ENCODE results near the gene PXMP4. TPM values are rescaled to one million over a fixed set of nuclear protein-coding genes. Genes with fewer than 3 reads are reported as not detected.

The PXMP4 gene
- total RNA-seq, 1 donor from 2014 or later: 13.5 TPM

DNA sequence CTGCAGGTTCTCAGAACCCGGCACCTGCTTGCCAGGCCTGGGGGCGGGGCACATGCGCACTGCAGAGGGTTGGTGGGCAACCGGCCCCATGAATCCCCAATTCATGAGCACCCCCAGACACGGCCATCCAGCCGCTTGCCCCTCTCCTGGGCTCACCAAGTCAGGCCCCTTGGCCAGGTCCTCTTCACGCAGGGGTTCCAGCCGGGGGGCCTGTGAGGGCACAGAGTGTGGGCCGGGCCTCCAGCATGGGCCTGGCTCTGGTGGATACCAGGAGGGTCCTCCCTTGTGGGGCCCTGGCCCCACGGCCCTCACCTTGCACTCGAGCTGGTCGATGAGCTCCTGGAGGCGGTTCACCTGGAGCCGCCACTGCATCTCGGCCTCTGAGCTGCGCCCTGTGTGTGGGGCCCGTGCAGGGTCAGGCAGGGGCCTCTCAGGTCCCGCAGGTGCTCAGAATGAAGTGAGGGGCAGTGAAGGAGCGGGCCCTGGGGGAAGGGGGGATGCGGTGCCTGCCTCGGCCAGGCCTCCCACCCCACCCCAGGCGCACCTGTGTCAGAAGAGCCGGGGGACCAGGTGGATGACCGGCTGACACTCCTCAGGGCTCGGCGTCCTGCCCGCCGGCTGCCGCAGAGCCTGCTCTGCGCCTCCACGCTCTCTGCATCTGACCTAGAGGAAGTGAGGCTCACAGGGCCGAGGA, 60.6 kb downstream of the PXMP4 start:
- TF ChIP-seq, protein P1, sequence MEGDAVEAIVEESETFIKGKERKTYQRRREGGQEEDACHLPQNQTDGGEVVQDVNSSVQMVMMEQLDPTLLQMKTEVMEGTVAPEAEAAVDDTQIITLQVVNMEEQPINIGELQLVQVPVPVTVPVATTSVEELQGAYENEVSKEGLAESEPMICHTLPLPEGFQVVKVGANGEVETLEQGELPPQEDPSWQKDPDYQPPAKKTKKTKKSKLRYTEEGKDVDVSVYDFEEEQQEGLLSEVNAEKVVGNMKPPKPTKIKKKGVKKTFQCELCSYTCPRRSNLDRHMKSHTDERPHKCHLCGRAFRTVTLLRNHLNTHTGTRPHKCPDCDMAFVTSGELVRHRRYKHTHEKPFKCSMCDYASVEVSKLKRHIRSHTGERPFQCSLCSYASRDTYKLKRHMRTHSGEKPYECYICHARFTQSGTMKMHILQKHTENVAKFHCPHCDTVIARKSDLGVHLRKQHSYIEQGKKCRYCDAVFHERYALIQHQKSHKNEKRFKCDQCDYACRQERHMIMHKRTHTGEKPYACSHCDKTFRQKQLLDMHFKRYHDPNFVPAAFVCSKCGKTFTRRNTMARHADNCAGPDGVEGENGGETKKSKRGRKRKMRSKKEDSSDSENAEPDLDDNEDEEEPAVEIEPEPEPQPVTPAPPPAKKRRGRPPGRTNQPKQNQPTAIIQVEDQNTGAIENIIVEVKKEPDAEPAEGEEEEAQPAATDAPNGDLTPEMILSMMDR (IDR thresholded peaks at IDR 0.05; ENCODE audit: borderline replicate concordance): no peak
- H3K9me3 ChIP-seq (replicated peaks): no peaks in the 10 kb centered on the region
- H3K27me3 ChIP-seq (ENCODE audit: low read depth): no peaks in the 10 kb centered on the region
- peaks cover 23% of the 10 kb centered on the region for H3K4me1 ChIP-seq
- no peak overlapping the region for H3K4me3 ChIP-seq
- H3K27ac ChIP-seq (replicated peaks): no peak overlapping the region
- peaks cover 41% of the 10 kb centered on the region for H3K36me3 ChIP-seq
- intact Hi-C loops (cut with micrococcal nuclease): no loop called here
- DNase-seq: peak; percentile 11

DNA sequence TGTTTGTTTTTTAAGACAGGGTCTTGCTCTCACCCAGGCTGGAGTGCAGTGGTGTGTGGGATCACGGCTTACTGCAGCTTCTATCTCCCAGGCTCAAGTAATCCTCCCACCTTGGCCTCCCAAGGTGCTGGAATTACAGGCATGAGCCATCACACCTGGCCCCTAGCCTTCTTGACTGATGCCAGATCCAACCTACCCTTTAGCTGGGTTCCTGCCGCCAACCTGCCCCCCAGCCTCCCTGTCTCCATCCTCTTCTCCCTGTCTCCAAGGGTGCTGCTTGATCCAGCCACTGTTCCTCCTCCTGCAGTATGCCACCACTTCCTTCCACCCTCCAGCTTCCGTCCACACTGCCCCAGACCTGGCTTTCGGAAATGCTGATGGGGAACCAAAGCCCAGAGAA, 61.2 kb downstream of the PXMP4 start:
- Histone ChIP-seq H3K27ac (replicated peaks) (no peak overlapping the region), H3K9me3 (replicated peaks) (no peaks in the 10 kb centered on the region), H3K27me3 (ENCODE audit: low read depth) (no peaks in the 10 kb centered on the region), H3K36me3 (peaks cover 41% of the 10 kb centered on the region), H3K4me1 (peaks cover 22% of the 10 kb centered on the region), H3K4me3 (no peak overlapping the region)
- no peak for DNase-seq
- intact Hi-C loops (cut with micrococcal nuclease): no loop called here
- TF ChIP-seq, protein P1 (IDR thresholded peaks at IDR 0.05; ENCODE audit: borderline replicate concordance): no peak

- peak; percentile 11 for DNase-seq
- H3K36me3 ChIP-seq: peaks cover 41% of the 10 kb centered on the region
- TF ChIP-seq, protein P1 (IDR thresholded peaks at IDR 0.05; ENCODE audit: borderline replicate concordance): no peak
- H3K4me1 ChIP-seq: peaks cover 22% of the 10 kb centered on the region
- H3K27me3 ChIP-seq (ENCODE audit: low read depth): no peaks in the 10 kb centered on the region
- H3K4me3 ChIP-seq: no peak overlapping the region
- H3K9me3 ChIP-seq (replicated peaks): no peaks in the 10 kb centered on the region
- no peak overlapping the region for H3K27ac ChIP-seq (replicated peaks)
- intact Hi-C loops (cut with micrococcal nuclease): no loop called here
These were observed 61.6 kb downstream of the PXMP4 start for GRCh38 chr20:33658510-33658909.

- H3K27me3 ChIP-seq (ENCODE audit: low read depth): no peaks in the 10 kb centered on the region
- no peak overlapping the region for H3K4me3 ChIP-seq
- H3K36me3 ChIP-seq: peaks cover 41% of the 10 kb centered on the region
- peaks cover 22% of the 10 kb centered on the region for H3K4me1 ChIP-seq
- peak; percentile 9 for DNase-seq
- intact Hi-C loops (cut with micrococcal nuclease): no loop called here
- H3K9me3 ChIP-seq (replicated peaks): no peaks in the 10 kb centered on the region
- TF ChIP-seq, protein P1 (IDR thresholded peaks at IDR 0.05; ENCODE audit: borderline replicate concordance): no peak
- no peak overlapping the region for H3K27ac ChIP-seq (replicated peaks)
These were observed 62.4 kb downstream of the PXMP4 start for GRCh38 chr20:33657704-33658095.

- TF ChIP-seq, protein P1 (IDR thresholded peaks at IDR 0.05; ENCODE audit: borderline replicate concordance): no peak
- Histone ChIP-seq H3K4me1 (peaks cover 18% of the 10 kb centered on the region), H3K9me3 (replicated peaks) (no peaks in the 10 kb centered on the region), H3K27ac (replicated peaks) (no peak overlapping the region), H3K4me3 (no peak overlapping the region), H3K36me3 (peaks cover 41% of the 10 kb centered on the region), H3K27me3 (ENCODE audit: low read depth) (no peaks in the 10 kb centered on the region)
- peak; percentile 11 for DNase-seq
- intact Hi-C loops (cut with micrococcal nuclease): no loop called here
These were observed 63.1 kb downstream of the PXMP4 start for GRCh38 chr20:33656783-33657703.

All from left ventricle myocardium inferior (tissue), 1 donor.